Measurements from ENCODE around the gene PTPRN2. TPM values are rescaled to one million over a fixed set of nuclear protein-coding genes. Genes with fewer than 3 reads are reported as not detected.

PTPRN2 gene
- total RNA-seq, 2 experiments from 2014 or later: 4.7 to 4.8 TPM

DNA sequence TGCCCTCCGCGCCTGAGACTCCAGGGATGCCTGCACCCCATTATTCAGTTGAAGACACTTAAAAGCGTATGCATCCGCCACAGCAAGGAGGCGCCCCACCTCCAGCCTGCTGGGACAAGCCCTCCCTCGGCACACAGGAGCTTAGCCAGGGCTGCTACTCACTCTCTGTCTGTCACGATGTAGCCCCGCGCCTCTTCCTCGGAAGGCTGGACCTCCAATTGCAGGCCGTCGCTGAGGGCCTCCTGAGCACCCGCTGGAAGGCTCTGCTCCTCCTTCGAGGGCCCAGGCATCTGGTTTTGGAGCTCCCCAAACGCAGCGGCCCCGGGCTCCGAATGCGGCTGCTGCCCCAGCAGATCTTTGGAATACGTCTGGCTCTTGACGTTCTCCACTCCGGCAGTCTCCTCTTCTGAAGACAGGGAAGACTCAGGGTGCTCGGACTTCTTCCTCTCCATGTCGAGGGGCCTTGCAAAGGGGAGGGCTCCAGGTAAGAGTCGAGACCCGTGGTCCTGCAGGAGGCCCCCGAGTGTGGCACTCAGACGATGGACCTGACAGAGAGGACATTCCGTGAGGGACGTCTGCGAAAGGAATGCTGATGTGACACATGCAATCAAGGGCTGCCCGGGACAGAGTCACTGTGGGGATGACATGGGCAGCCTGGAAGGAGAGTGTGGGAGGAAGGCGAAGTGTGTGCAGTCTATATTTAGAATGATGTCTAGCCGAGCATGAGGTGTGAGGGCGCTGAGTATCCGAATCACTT, 453.9 kb downstream of the PTPRN2 start:
- ChIA-PET POLR2A (no interaction called here), CTCF (no interaction called here)
- H3K4me1 Mint-ChIP-seq: no peaks in the 10 kb centered on the region
- no peak overlapping the region for H3K4me3 Mint-ChIP-seq
- no peaks in the 10 kb centered on the region for H3K27me3 Mint-ChIP-seq
- no peak for DNase-seq
- no peak overlapping the region for H3K27ac Mint-ChIP-seq
- peaks cover 6% of the 10 kb centered on the region for H3K9me3 Mint-ChIP-seq
- no peaks in the 10 kb centered on the region for H3K36me3 Mint-ChIP-seq (ENCODE audit: low read depth)

DNA sequence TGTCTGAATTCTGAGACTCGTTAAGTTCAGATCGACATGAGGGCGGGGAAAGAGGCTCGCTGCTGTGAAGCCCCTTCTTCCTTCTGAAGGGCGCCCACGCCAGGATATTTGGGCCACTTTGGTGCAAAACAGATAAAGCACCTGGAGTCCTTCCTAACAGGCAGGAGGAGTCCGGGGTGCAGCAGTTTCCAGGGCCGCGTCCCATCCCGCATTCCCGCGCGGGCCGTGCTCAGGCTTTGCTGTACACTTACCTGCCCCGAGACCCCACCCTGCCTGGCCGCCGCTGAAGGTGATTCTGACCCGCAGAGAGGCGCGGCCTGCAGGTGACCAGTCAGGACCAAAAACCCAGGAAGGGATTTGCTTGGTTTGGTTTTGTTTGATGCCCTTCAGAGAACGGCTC, 454.6 kb downstream of the PTPRN2 start:
- ChIA-PET POLR2A (no interaction called here), CTCF (no interaction called here)
- Mint-ChIP-seq H3K4me1 (no peaks in the 10 kb centered on the region), H3K9me3 (peaks cover 6% of the 10 kb centered on the region), H3K27me3 (no peaks in the 10 kb centered on the region), H3K36me3 (ENCODE audit: low read depth) (no peaks in the 10 kb centered on the region), H3K4me3 (no peak overlapping the region), H3K27ac (no peak overlapping the region)
- DNase-seq: no peak

DNA sequence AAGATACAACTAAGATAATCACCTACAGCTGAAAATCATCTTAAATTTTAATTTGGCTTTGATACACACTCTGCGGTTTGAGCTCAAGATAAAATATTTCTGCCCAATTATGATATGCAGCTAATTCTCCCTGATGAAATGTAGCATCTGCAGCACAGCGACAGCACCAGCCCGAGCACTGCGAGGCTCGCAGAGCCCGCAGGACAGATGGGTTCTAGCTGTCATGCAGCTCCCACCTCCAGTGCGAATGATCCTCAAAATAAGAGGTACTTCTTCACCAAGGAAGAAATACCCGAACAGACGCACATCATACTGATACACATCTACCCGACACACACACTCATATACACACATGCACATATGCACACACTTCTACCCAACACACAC, 457.6 kb downstream of the PTPRN2 start:
- Mint-ChIP-seq H3K4me3 (no peak overlapping the region), H3K36me3 (ENCODE audit: low read depth) (no peaks in the 10 kb centered on the region)

DNA sequence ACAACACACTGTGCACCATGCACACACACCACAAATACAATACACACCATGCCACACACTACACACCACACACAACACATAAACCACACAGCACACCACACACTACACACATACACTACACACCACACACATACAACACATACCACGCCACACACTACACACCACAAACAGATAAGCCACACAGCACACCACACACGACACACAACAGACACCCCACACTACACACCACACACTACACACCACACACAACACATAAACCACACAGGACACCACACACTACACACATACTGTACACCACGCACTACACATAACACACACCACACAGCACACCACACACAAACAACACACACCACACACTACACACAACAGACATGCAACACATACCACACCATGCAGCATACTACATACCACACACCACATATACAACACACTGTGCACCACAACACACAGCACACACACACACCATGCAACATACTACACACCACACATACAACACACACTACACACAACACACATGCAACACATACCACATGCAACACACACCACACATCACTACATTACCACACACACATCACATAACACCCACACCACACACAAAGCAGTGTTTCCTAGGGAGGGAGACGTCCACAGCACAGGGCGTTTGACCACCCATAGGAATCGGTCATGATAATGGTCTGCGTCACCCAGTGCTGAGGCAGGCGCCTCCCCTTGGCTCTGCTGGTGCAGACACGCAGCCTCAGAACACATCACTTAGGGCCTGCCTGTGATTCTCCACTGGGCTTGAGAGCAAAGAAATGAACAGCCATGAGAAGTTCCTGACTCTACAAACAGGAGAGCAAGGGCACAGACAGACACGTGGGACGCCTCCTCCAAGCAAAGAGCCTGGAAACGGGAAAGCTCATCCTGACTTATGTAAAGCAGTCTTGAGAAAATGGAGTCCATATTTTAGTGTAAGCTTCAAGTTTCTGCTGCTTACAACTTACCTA, 458.3 kb downstream of the PTPRN2 start:
- no peaks in the 10 kb centered on the region for H3K36me3 Mint-ChIP-seq (ENCODE audit: low read depth)
- POLR2A ChIA-PET: no interaction called here
- DNase-seq: no peak
- H3K27ac Mint-ChIP-seq: no peak overlapping the region
- peaks cover 18% of the 10 kb centered on the region for H3K9me3 Mint-ChIP-seq
- H3K4me3 Mint-ChIP-seq: no peak overlapping the region
- H3K4me1 Mint-ChIP-seq: no peaks in the 10 kb centered on the region
- CTCF ChIA-PET: no interaction called here
- no peaks in the 10 kb centered on the region for H3K27me3 Mint-ChIP-seq

More for the DNA sequence above, 457.6 kb downstream of the PTPRN2 start:
- Mint-ChIP-seq H3K27me3 (no peaks in the 10 kb centered on the region), H3K9me3 (peaks cover 12% of the 10 kb centered on the region), H3K4me1 (no peaks in the 10 kb centered on the region), H3K27ac (no peak overlapping the region)
- CTCF ChIA-PET: no interaction called here
- POLR2A ChIA-PET: no interaction called here
- no peak for DNase-seq

DNA sequence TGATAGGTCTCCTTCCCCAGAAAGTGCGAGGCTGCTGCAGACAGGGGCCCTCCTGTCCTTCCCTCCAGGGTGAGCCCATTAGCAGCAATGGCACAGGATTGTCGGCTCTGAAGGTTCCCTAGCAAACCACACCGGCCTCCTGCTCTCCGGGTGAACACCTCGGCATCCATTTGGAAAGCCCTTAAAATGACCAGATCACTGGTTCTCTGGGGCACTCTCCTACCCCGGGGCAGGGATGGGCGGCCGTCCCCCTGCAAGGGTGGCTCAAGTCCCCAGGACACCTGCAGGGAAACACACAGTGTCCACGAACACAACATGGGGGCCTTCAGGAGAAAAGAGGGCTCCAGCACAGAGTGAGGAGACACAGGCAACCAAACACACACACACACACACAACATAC, 459.1 kb downstream of the PTPRN2 start:
- CTCF ChIA-PET: no interaction called here
- H3K4me3 Mint-ChIP-seq: no peak overlapping the region

DNA sequence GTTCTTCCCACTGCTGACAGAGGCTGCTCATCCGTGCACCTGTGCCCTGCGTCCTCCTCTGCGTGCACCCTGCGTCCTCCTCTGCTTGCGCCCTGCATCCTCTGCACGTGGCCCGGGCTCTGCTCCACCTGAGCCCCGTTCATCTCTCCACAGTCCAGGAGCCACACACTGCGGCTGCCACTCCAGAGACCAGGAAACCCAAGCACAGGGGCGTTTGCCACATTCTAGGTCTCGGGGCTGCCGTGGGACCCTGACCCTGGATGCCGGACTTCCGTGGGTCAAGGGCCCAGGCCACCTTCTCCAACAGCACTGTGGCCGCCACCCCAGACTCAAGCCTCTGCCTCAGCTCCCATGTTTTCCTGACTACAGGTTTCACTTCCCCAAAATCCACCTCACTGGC, 460.4 kb downstream of the PTPRN2 start:
- H3K4me3 Mint-ChIP-seq: no peak overlapping the region
- no peaks in the 10 kb centered on the region for H3K27me3 Mint-ChIP-seq
- ChIA-PET CTCF (no interaction called here), POLR2A (no interaction called here)
- H3K27ac Mint-ChIP-seq: no peak overlapping the region
- no peaks in the 10 kb centered on the region for H3K4me1 Mint-ChIP-seq
- peaks cover 22% of the 10 kb centered on the region for H3K9me3 Mint-ChIP-seq
- no peaks in the 10 kb centered on the region for H3K36me3 Mint-ChIP-seq (ENCODE audit: low read depth)
- no peak for DNase-seq

More for the DNA sequence above, 459.1 kb downstream of the PTPRN2 start:
- H3K27me3 Mint-ChIP-seq: no peaks in the 10 kb centered on the region
- H3K36me3 Mint-ChIP-seq (ENCODE audit: low read depth): no peaks in the 10 kb centered on the region
- peaks cover 19% of the 10 kb centered on the region for H3K9me3 Mint-ChIP-seq
- H3K27ac Mint-ChIP-seq: no peak overlapping the region
- DNase-seq: no peak
- H3K4me1 Mint-ChIP-seq: no peaks in the 10 kb centered on the region
- POLR2A ChIA-PET: no interaction called here

DNA sequence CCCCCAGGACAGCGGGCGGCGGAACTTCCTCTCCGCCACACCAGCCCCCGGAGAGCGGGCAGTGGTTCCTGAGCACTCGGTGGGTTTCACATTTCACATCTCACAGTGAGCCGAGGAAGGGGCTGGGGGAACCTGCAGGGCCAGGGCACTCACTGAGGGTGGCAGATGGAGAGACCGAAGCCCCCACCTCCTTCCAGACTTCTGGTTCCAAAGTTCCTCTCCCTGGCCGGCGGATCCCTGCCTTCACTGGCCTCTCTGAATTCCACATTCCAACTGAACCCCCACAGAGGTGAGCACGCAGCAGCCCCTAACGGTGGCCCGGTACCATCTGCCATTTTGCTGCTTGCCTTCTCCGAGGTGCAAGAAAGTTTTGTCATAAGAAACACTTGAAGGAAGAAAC, 461.0 kb downstream of the PTPRN2 start:
- ChIA-PET POLR2A (no interaction called here), CTCF (no interaction called here)
- no peak overlapping the region for H3K27ac Mint-ChIP-seq

DNA sequence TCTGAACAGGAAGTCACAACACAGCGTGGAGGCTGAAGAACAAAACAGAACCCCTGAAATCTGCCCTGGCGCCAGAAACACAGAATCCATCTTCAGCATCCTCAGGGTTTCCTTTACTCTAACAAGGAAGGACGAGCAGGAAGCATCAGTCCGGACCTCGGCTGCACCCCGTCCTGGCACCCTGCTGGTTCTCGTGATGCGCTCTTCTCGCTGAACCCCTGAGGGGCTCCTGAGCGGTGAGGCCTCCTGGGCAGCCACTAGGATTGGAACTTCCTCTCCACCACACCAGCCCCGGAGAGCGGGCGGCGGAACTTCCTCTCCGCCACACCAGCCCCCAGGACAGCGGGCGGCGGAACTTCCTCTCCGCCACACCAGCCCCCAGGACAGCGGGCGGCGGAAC, 461.9 kb downstream of the PTPRN2 start:
- Mint-ChIP-seq H3K27ac (no peak overlapping the region), H3K4me1 (no peaks in the 10 kb centered on the region), H3K4me3 (no peak overlapping the region), H3K9me3 (peaks cover 30% of the 10 kb centered on the region), H3K27me3 (no peaks in the 10 kb centered on the region), H3K36me3 (ENCODE audit: low read depth) (no peaks in the 10 kb centered on the region)
- ChIA-PET POLR2A (no interaction called here), CTCF (no interaction called here)
- no peak for DNase-seq

More for the DNA sequence above, 461.0 kb downstream of the PTPRN2 start:
- DNase-seq: no peak
- no peak overlapping the region for H3K4me3 Mint-ChIP-seq
- H3K4me1 Mint-ChIP-seq: no peaks in the 10 kb centered on the region
- H3K9me3 Mint-ChIP-seq: peaks cover 26% of the 10 kb centered on the region
- no peaks in the 10 kb centered on the region for H3K27me3 Mint-ChIP-seq
- no peaks in the 10 kb centered on the region for H3K36me3 Mint-ChIP-seq (ENCODE audit: low read depth)

DNA sequence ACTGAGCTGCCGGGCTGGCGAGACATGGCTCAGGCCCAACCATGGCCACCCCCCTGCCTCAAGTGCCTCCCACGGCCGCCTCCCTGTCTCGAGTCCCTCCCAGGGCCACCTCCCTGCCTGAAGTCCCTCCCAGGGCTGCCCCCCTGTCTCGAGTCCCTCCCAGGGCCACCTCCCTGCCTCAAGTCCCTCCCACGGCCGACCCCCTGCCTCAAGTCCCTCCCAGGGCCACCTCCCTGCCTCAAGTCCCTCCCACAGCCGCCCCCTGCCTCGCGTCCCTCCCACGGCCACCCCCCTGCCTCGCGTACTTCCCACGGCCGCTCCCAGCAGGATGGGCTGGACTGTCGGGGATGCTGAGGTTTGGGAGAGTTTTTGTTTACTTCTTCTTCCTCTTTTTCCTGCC, 462.5 kb downstream of the PTPRN2 start:
- Mint-ChIP-seq H3K27me3 (no peaks in the 10 kb centered on the region), H3K4me3 (no peak overlapping the region), H3K36me3 (ENCODE audit: low read depth) (no peaks in the 10 kb centered on the region), H3K4me1 (no peaks in the 10 kb centered on the region), H3K27ac (no peak overlapping the region), H3K9me3 (peaks cover 31% of the 10 kb centered on the region)
- CTCF ChIA-PET: no interaction called here
- no peak for DNase-seq
- POLR2A ChIA-PET: no interaction called here

DNA sequence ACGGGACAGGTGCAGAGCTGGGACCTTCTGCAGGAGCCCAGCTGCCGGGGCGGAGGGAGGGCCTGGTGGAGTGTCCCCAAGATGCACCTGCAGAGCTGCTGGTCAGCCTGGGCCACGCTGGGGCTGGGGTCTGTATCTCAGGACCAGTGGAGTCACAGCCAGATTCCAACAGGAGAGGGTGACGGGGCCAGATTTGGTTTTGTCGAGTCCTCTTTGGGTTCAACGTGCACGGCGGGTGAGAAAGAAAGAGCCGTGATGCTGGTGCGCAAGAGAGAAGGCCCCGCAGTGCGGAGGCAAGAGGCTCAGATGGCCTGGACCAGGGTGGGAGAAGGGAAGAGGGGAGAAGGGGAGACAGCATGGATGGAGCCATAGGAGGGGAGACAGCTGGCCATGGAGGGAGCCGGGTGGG, 462.9 kb downstream of the PTPRN2 start:
- H3K4me1 Mint-ChIP-seq: no peaks in the 10 kb centered on the region
- no peak overlapping the region for H3K27ac Mint-ChIP-seq
- no peak for DNase-seq
- ChIA-PET CTCF (no interaction called here), POLR2A (no interaction called here)
- no peaks in the 10 kb centered on the region for H3K27me3 Mint-ChIP-seq
- H3K9me3 Mint-ChIP-seq: peaks cover 35% of the 10 kb centered on the region
- H3K4me3 Mint-ChIP-seq: no peak overlapping the region
- H3K36me3 Mint-ChIP-seq (ENCODE audit: low read depth): no peaks in the 10 kb centered on the region

DNA sequence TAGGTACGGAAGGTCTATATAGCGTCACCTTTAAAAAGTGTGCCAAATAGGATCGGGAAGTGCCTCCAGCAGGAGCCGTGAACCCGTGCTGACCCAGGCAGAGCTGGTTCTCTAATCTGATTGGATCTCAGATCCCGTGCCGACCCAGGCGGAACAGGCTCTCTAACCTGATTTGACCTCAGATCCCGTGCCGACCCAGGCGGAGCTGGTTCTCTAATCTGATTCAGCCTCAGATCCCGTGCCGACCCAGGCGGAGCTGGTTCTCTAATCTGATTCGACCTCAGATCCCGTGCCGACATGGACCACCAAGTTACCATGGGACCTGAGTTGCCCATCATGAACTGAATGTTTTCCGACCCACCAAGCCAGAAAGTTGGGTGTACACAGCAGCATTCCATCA, 463.9 kb downstream of the PTPRN2 start:
- POLR2A ChIA-PET: no interaction called here
- no peak for DNase-seq
- H3K27ac Mint-ChIP-seq: no peak overlapping the region

DNA sequence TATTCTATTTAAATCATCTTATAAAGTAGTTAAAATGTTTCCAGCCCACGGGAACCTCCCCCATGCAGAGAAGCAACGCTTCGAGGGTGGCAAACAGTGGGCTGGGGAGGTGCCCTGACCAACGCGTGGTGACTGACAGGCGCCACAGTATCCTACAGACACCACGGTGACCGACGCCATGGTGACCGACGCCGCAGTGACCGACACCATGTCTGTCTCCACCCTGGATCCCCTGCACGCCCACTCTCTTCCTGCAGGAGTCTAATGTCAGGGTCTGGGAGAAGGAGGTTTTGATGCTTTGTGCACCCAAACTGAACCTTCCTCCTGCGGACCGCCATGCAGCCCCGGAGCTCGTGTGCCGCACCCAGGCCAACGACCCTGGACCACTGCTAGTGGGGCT, 464.4 kb downstream of the PTPRN2 start:
- POLR2A ChIA-PET: no interaction called here
- no peaks in the 10 kb centered on the region for H3K27me3 Mint-ChIP-seq
- no peak for DNase-seq
- no peak overlapping the region for H3K4me3 Mint-ChIP-seq
- CTCF ChIA-PET: no interaction called here
- no peaks in the 10 kb centered on the region for H3K4me1 Mint-ChIP-seq
- H3K27ac Mint-ChIP-seq: no peak overlapping the region
- H3K9me3 Mint-ChIP-seq: peaks cover 39% of the 10 kb centered on the region
- H3K36me3 Mint-ChIP-seq (ENCODE audit: low read depth): no peaks in the 10 kb centered on the region

More for the DNA sequence above, 463.9 kb downstream of the PTPRN2 start:
- no peaks in the 10 kb centered on the region for H3K36me3 Mint-ChIP-seq (ENCODE audit: low read depth)
- H3K9me3 Mint-ChIP-seq: peaks cover 39% of the 10 kb centered on the region
- no peaks in the 10 kb centered on the region for H3K27me3 Mint-ChIP-seq
- no peaks in the 10 kb centered on the region for H3K4me1 Mint-ChIP-seq
- CTCF ChIA-PET: no interaction called here
- H3K4me3 Mint-ChIP-seq: no peak overlapping the region

DNA sequence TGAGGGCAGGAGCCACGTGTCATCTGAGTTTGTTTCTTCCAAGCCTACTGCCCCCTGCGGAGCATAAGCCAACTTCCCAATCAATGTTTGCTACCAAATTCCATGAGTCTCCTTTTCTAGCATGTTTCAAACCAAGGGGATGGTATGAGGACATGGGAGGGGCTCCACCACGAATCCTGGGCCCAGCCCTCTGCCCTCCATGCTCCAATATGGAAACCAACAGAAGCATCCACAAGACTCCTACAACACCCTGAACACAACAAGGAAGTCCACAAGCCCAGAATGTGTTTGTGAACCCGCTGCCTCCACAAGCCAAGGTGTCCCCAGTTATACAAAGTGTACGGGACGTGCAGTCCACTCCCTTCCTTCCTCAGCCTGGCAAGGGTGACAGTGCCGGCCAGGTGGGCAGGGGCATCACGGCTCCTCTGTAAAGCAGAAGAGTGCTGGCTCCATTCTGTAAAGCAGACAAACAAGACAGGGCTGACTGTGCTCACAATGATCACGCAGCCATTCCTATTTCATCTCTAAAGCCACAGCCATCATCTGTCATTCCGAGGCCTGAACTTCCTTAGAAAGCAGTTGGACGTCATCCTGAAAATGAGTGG, 466.1 kb downstream of the PTPRN2 start:
- H3K4me3 Mint-ChIP-seq: no peak overlapping the region
- H3K27me3 Mint-ChIP-seq: no peaks in the 10 kb centered on the region
- ChIA-PET POLR2A (no interaction called here), CTCF (no interaction called here)
- no peak overlapping the region for H3K27ac Mint-ChIP-seq
- no peak for DNase-seq
- H3K9me3 Mint-ChIP-seq: peaks cover 33% of the 10 kb centered on the region
- H3K4me1 Mint-ChIP-seq: no peaks in the 10 kb centered on the region
- no peaks in the 10 kb centered on the region for H3K36me3 Mint-ChIP-seq (ENCODE audit: low read depth)
